HuH-7 (cell line): Measurements from ENCODE around the gene DDX1.
"Not testable (repeated sequence)": the region's sequence is repeated elsewhere in the genome, so short reads cannot be mapped to it uniquely, and the experiment has no call there.

Source experiments
- DNase-seq: peaks from one replicate; pipeline ENCODE4 v3.0.0; 2011; ENCODE audit warnings: low spot score

The DDX1 gene

GRCh38 chr2:15677141-15677843, 85.6 kb downstream of the DDX1 start:
- DNase-seq: peak; percentile 86

DNA sequence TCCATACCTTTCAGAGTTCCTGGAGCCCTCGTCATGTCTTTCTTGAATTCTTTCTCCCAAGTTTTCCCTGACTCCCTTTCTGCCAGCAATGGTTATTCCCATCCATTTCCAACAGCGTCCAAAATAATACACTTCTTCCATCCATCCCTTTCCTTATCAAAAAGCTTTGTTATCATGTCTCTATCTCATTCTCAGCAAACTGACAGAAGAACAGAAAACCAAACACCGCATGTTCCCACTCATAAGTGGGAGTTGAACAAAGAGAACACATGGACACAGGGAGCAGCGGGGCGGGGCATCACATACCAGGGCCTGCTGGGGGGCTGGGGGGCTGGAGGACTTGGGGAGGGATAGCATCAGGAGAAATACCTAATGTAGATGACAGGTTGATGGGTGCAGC, 86.7 kb downstream of the DDX1 start:
- DNase-seq: no peak

DNA sequence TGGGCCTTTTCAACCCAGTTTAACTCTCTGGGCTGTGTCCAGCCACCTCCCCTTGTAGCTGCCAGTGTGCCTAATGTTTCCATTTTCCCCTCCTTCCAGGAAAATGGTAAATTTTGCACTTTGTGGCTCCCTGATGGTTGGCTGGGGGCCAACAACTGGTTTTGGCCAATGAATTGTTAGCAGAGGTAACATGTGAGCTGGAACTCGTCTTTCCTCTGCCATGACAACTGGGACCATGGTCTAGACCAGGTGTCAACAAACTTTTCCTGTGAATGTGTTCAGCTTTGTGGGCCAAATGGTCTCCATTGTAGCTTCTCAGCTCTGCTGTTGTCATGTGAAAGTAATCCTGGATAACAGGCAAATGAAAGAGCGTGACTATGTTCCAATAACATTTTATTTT, 87.2 kb downstream of the DDX1 start:
- no peak for DNase-seq

GRCh38 chr2:15679386-15679924, 87.8 kb downstream of the DDX1 start:
- DNase-seq: no peak

DNA sequence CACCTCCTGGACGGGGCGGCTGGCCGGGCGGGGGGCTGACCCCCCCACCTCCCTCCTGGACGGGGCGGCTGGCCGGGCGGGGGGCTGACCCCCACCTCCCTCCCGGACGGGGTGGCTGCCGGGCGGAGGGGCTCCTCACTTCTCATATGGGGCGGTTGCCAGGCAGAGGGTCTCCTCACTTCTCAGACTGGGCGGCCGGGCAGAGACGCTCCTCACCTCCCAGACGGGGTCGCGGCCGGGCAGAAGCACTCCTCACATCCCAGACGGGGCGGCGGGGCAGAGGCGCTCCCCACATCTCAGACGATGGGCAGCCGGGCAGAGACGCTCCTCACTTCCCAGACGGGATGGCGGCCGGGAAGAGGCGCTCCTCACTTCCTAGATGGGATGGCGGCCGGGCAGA, 88.5 kb downstream of the DDX1 start:
- not testable (repeated sequence) for DNase-seq
